ENCODE data around the gene LYPLAL1.
"Not testable (repeated sequence)": the region's sequence is repeated elsewhere in the genome, so short reads cannot be mapped to it uniquely, and the experiment has no call there.

Gene LYPLAL1

GRCh38 chr1:219161371-219161770 is 12.3 kb upstream of the LYPLAL1 start:
- DNase-seq = no peak

GRCh38 chr1:219163401-219163954 is 10.2 kb upstream of the LYPLAL1 start:
- DNase-seq = no peak

- DNase-seq = no peak
Measured at GRCh38 chr1:219171192-219171935, 2.3 kb upstream of the LYPLAL1 start.

- DNase-seq = no peak
Measured at GRCh38 chr1:219172821-219173220, 857 bp upstream of the LYPLAL1 start.

GRCh38 chr1:219173434-219173757 is 282 bp upstream of the LYPLAL1 start:
- no peak for DNase-seq

- DNase-seq = peak in 5 of 56 donors; percentile 1 to 31 (median 2)
Measured at GRCh38 chr1:219174460-219175211, 958 bp downstream of the LYPLAL1 start.

GRCh38 chr1:219175212-219175564 is 1.5 kb downstream of the LYPLAL1 start:
- DNase-seq = no peak

GRCh38 chr1:219176168-219176567 is 2.5 kb downstream of the LYPLAL1 start:
- no peak for DNase-seq

- no peak for DNase-seq
Measured at GRCh38 chr1:219177363-219177762, 3.7 kb downstream of the LYPLAL1 start.

GRCh38 chr1:219177940-219178339 is 4.3 kb downstream of the LYPLAL1 start:
- DNase-seq = no peak

- DNase-seq = no peak
Measured at GRCh38 chr1:219179293-219179692, 5.6 kb downstream of the LYPLAL1 start.

- DNase-seq = no peak
Measured at GRCh38 chr1:219184337-219184736, 10.7 kb downstream of the LYPLAL1 start.

- no peak for DNase-seq
Measured at GRCh38 chr1:219185486-219186117, 11.9 kb downstream of the LYPLAL1 start.

GRCh38 chr1:219188331-219188803 is 14.7 kb downstream of the LYPLAL1 start:
- no peak for DNase-seq

GRCh38 chr1:219189021-219189824 is 15.5 kb downstream of the LYPLAL1 start:
- DNase-seq = no peak

GRCh38 chr1:219189952-219190351 is 16.3 kb downstream of the LYPLAL1 start:
- no peak for DNase-seq

GRCh38 chr1:219190605-219191004 is 16.9 kb downstream of the LYPLAL1 start:
- no peak for DNase-seq

GRCh38 chr1:219195833-219196232 is 22.2 kb downstream of the LYPLAL1 start:
- DNase-seq = not testable (repeated sequence)

- DNase-seq = no peak
Measured at GRCh38 chr1:219201656-219202055, 28.0 kb downstream of the LYPLAL1 start.

GRCh38 chr1:219202567-219202966 is 28.9 kb downstream of the LYPLAL1 start:
- no peak for DNase-seq

- no peak for DNase-seq
Measured at GRCh38 chr1:219206350-219206749, 32.7 kb downstream of the LYPLAL1 start.

Data from nucleus accumbens (tissue), 56 donors.